ENCODE measurements around the gene AFF1. TPM values are rescaled to one million over a fixed set of nuclear protein-coding genes. Genes with fewer than 3 reads are reported as not detected.

AFF1 gene
- total and polyA plus RNA-seq, 2 donors from 2014 or later: 13.4 to 187 TPM

- Histone ChIP-seq H3K36me3 (ENCODE audit: control insufficient read depth in 2 of 3, insufficient read depth in 3 of 3, low read length in 3 of 3) (no peaks in the 10 kb centered on the region), H3K27me3 (ENCODE audit: control insufficient read depth, insufficient read depth, low read length) (no peaks in the 10 kb centered on the region), H3K4me1 (ENCODE audit: control insufficient read depth in 2 of 3, insufficient read depth in 2 of 3, low read depth in 1 of 3, low read length in 3 of 3) (no peaks in the 10 kb centered on the region), H3K4me3 (ENCODE audit: low read length in 3 of 3) (no peak overlapping the region), H3K9me3 (ENCODE audit: control insufficient read depth in 2 of 3, insufficient read depth in 1 of 3, low read length in 3 of 3) (no peaks in the 10 kb centered on the region), H3K27ac (ENCODE audit: low read depth in 2 of 2, low read length in 2 of 2) (no peak overlapping the region), H3K9ac (ENCODE audit: low read length in 3 of 3) (no peak overlapping the region)
- no peak for FAIRE-seq
- DNase-seq: peak in 1 of 5 donors; percentile 49
- intact Hi-C loops (cut with DNase I): loop anchor here (10.0 kb wide), 1 partner anchor 82 kb away; no protein-coding TSS in a partner anchor
- no peak for TF ChIP-seq CTCF (IDR thresholded peaks at IDR 0.05; ENCODE audit: borderline replicate concordance, extremely low read depth, insufficient read depth)
Measured at GRCh38 chr4:87152310-87153041, 217.7 kb downstream of the AFF1 start.

- intact Hi-C loops (cut with DNase I): loop anchor here (10.0 kb wide), 1 partner anchor 82 kb away; no protein-coding TSS in a partner anchor
- no peak overlapping the region for H3K9ac ChIP-seq (ENCODE audit: low read length in 3 of 3)
- H3K4me1 ChIP-seq (ENCODE audit: control insufficient read depth in 2 of 3, insufficient read depth in 2 of 3, low read depth in 1 of 3, low read length in 3 of 3): no peaks in the 10 kb centered on the region
- DNase-seq: no peak
- no peaks in the 10 kb centered on the region for H3K9me3 ChIP-seq (ENCODE audit: control insufficient read depth in 2 of 3, insufficient read depth in 1 of 3, low read length in 3 of 3)
- no peak for TF ChIP-seq CTCF (IDR thresholded peaks at IDR 0.05; ENCODE audit: borderline replicate concordance, extremely low read depth, insufficient read depth)
- no peak overlapping the region for H3K4me3 ChIP-seq (ENCODE audit: low read length in 3 of 3)
- no peaks in the 10 kb centered on the region for H3K36me3 ChIP-seq (ENCODE audit: control insufficient read depth in 2 of 3, insufficient read depth in 3 of 3, low read length in 3 of 3)
- FAIRE-seq: no peak
- no peaks in the 10 kb centered on the region for H3K27me3 ChIP-seq (ENCODE audit: control insufficient read depth, insufficient read depth, low read length)
- no peak overlapping the region for H3K27ac ChIP-seq (ENCODE audit: low read depth in 2 of 2, low read length in 2 of 2)
Measured at GRCh38 chr4:87153078-87153870, 218.5 kb downstream of the AFF1 start.

GRCh38 chr4:87165892-87166291, 231.1 kb downstream of the AFF1 start:
- intact Hi-C loops (cut with DNase I): no loop called here
- no peak overlapping the region for H3K27ac ChIP-seq (ENCODE audit: low read depth in 2 of 2, low read length in 2 of 2)
- no peaks in the 10 kb centered on the region for H3K9me3 ChIP-seq (ENCODE audit: control insufficient read depth in 2 of 3, insufficient read depth in 1 of 3, low read length in 3 of 3)
- peaks cover 0 to 2% (median 0%) of the 10 kb centered on the region in 3 donors for H3K36me3 ChIP-seq (ENCODE audit: control insufficient read depth in 2 of 3, insufficient read depth in 3 of 3, low read length in 3 of 3)
- H3K27me3 ChIP-seq (ENCODE audit: control insufficient read depth, insufficient read depth, low read length): no peaks in the 10 kb centered on the region
- peak in 1 of 5 donors; percentile 35 for DNase-seq
- H3K4me3 ChIP-seq (ENCODE audit: low read length in 3 of 3): no peak overlapping the region
- peak; percentile 66 for FAIRE-seq
- no peak overlapping the region for H3K9ac ChIP-seq (ENCODE audit: low read length in 3 of 3)
- no peak for TF ChIP-seq CTCF (IDR thresholded peaks at IDR 0.05; ENCODE audit: borderline replicate concordance, extremely low read depth, insufficient read depth)
- peaks cover 0 to 4% (median 0%) of the 10 kb centered on the region in 3 donors for H3K4me1 ChIP-seq (ENCODE audit: control insufficient read depth in 2 of 3, insufficient read depth in 2 of 3, low read depth in 1 of 3, low read length in 3 of 3)
